HEK293 (cell line): ENCODE measurements around the gene MALRD1.

ENCODE experiments used
- CTCF ChIA-PET: fragments of 350-600 bp; formaldehyde crosslinking; extraction: SDS; loops from one replicate; lab custom pipeline; 2021; ENCODE audit warnings: antibody characterized with exemption; lab: Yijun Ruan, JAX
- POLR2A ChIA-PET: fragments of 300-600 bp; formaldehyde crosslinking; extraction: SDS; loops from one replicate; lab custom pipeline; 2020; ENCODE audit warnings: antibody characterized with exemption, inconsistent platforms; lab: Yijun Ruan, JAX
- H3K27ac ChIP-seq: fragments of 200-500 bp; sonication (Bioruptor generic); 2 replicates; pipeline ENCODE4 v1.5.1; 2014; ENCODE audit warnings: low read depth, low read length, control low read depth, inconsistent platforms; ENCODE audit errors: extremely low read depth
- H3K36me3 ChIP-seq, 2 experiments: fragments of 200-500 bp in 1 of 2; sonication (Bioruptor generic) in 1 of 2; 1 replicate in 1 of 2; 2 replicates in 1 of 2; pipeline ENCODE4 v1.5.1; 2014 to 2017; ENCODE audit warnings: inconsistent platforms in 2 of 2, low read length in 2 of 2; ENCODE audit not compliant: control insufficient read depth in 2 of 2, insufficient read depth in 1 of 2
- H3K4me1 ChIP-seq: fragments of 200-500 bp; sonication (Bioruptor generic); 2 replicates; pipeline ENCODE4 v1.5.1; 2014; ENCODE audit warnings: mild to moderate bottlenecking, low read length, inconsistent platforms; ENCODE audit not compliant: control insufficient read depth, insufficient read depth
- H3K4me3 ChIP-seq: 2 replicates; pipeline ENCODE4 v1.5.1; 2011; ENCODE audit warnings: low read depth, mild to moderate bottlenecking, control low read depth, low read length, moderate library complexity
- H3K9me3 ChIP-seq: fragments of 200-500 bp; sonication (Bioruptor generic); 2 replicates; pipeline ENCODE4 v1.5.1; 2014; ENCODE audit warnings: low read depth, low read length, inconsistent platforms; ENCODE audit not compliant: control insufficient read depth, insufficient read depth
- ATF2 ChIP-seq: fragments of 450-650 bp; formaldehyde crosslinking; IDR thresholded peaks from 2 replicates; pipeline ENCODE4 v1.5.1; 2016; ENCODE audit warnings: missing biosample characterization, missing genetic modification characterization, low read depth
- FEZF1 ChIP-seq: fragments of 450-650 bp; formaldehyde crosslinking; IDR thresholded peaks from 2 replicates; pipeline ENCODE4 v1.5.1; 2016; ENCODE audit warnings: missing biosample characterization, missing genetic modification characterization
- KLF16 ChIP-seq: fragments of 450-650 bp; formaldehyde crosslinking; IDR thresholded peaks from 2 replicates; pipeline ENCODE4 v1.5.1; 2017; ENCODE audit warnings: missing biosample characterization, missing genetic modification characterization
- KLF7 ChIP-seq: fragments of 450-650 bp; formaldehyde crosslinking; IDR thresholded peaks from 2 replicates; pipeline ENCODE4 v1.5.1; 2016; ENCODE audit warnings: missing biosample characterization, missing genetic modification characterization, borderline replicate concordance
- KLF8 ChIP-seq: fragments of 450-650 bp; formaldehyde crosslinking; IDR thresholded peaks from 2 replicates; pipeline ENCODE4 v1.5.1; 2016; ENCODE audit warnings: missing biosample characterization, missing genetic modification characterization
- MEIS1 ChIP-seq: sonication (generic); formaldehyde crosslinking; IDR thresholded peaks from 2 replicates; pipeline ENCODE4 v1.8.1; 2022; ENCODE audit warnings: missing genetic modification reagents, mild to moderate bottlenecking, borderline replicate concordance
- MYNN ChIP-seq: fragments of 450-650 bp; formaldehyde crosslinking; IDR thresholded peaks from 2 replicates; pipeline ENCODE4 v1.5.1; 2016; ENCODE audit warnings: missing biosample characterization, missing genetic modification characterization, borderline replicate concordance
- PATZ1 ChIP-seq: fragments of 450-650 bp; formaldehyde crosslinking; IDR thresholded peaks from 2 replicates; pipeline ENCODE4 v1.5.1; 2016; ENCODE audit warnings: missing biosample characterization, missing genetic modification characterization
- PRDM6 ChIP-seq: fragments of 450-650 bp; formaldehyde crosslinking; IDR thresholded peaks from 2 replicates; pipeline ENCODE4 v1.5.1; 2017; ENCODE audit warnings: missing biosample characterization, missing genetic modification characterization
- REPIN1 ChIP-seq: fragments of 450-650 bp; formaldehyde crosslinking; IDR thresholded peaks from 2 replicates; pipeline ENCODE4 v1.5.1; 2017; ENCODE audit warnings: missing biosample characterization, missing genetic modification characterization, low read depth
- ZBTB20 ChIP-seq: fragments of 450-650 bp; formaldehyde crosslinking; IDR thresholded peaks from 2 replicates; pipeline ENCODE4 v1.5.1; 2016; ENCODE audit warnings: missing biosample characterization, missing genetic modification characterization
- ZNF2 ChIP-seq: fragments of 450-650 bp; formaldehyde crosslinking; IDR thresholded peaks from 2 replicates; pipeline ENCODE4 v1.5.1; 2016; ENCODE audit warnings: missing biosample characterization, missing genetic modification characterization
- ZNF292 ChIP-seq: fragments of 450-650 bp; formaldehyde crosslinking; IDR thresholded peaks from 2 replicates; pipeline ENCODE4 v1.5.1; 2016; ENCODE audit warnings: low read depth, missing biosample characterization, missing genetic modification characterization, borderline replicate concordance
- ZNF311 ChIP-seq: fragments of 450-650 bp; formaldehyde crosslinking; IDR thresholded peaks from 2 replicates; pipeline ENCODE4 v1.5.1; 2017; ENCODE audit warnings: missing biosample characterization, missing genetic modification characterization, borderline replicate concordance
- ZNF626 ChIP-seq: fragments of 450-650 bp; sonication (Bioruptor Pico); formaldehyde crosslinking; IDR thresholded peaks from 2 replicates; pipeline ENCODE4 v1.5.1; 2018; ENCODE audit warnings: missing biosample characterization, missing genetic modification characterization, inconsistent platforms
- ZNF704 ChIP-seq: fragments of 450-650 bp; formaldehyde crosslinking; IDR thresholded peaks from 2 replicates; pipeline ENCODE4 v1.5.1; 2016; ENCODE audit warnings: missing biosample characterization, missing genetic modification characterization
- TF ChIP-seq, protein P1 (sequence below): fragments of 450-650 bp; formaldehyde crosslinking; IDR thresholded peaks from 2 replicates; pipeline ENCODE4 v1.5.1; 2016; ENCODE audit warnings: missing biosample characterization, missing genetic modification characterization
- TF ChIP-seq, protein P2 (sequence below): fragments of 450-650 bp; formaldehyde crosslinking; IDR thresholded peaks from 2 replicates; pipeline ENCODE4 v1.5.1; 2016; ENCODE audit warnings: missing biosample characterization, missing genetic modification characterization
- TF ChIP-seq, protein P3 (sequence below): fragments of 450-650 bp; formaldehyde crosslinking; IDR thresholded peaks from 2 replicates; pipeline ENCODE4 v1.5.1; 2016; ENCODE audit warnings: missing biosample characterization, missing genetic modification characterization

MALRD1 gene

GRCh38 chr10:19332304-19332703, 283.7 kb downstream of the MALRD1 start:
- POLR2A ChIA-PET = no interaction called here
- TF ChIP-seq ZNF292 (no peak), MYNN (tag by site-specific recombination) (no peak)
- TF ChIP-seq, protein P1, sequence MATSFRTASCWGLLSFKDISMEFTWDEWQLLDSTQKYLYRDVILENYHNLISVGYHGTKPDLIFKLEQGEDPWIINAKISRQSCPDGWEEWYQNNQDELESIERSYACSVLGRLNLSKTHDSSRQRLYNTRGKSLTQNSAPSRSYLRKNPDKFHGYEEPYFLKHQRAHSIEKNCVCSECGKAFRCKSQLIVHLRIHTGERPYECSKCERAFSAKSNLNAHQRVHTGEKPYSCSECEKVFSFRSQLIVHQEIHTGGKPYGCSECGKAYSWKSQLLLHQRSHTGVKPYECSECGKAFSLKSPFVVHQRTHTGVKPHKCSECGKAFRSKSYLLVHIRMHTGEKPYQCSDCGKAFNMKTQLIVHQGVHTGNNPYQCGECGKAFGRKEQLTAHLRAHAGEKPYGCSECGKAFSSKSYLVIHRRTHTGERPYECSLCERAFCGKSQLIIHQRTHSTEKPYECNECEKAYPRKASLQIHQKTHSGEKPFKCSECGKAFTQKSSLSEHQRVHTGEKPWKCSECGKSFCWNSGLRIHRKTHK (tag by site-specific recombination) = no peak
- H3K4me1 ChIP-seq = no peaks in the 10 kb centered on the region

GRCh38 chr10:19333631-19334030, 285.0 kb downstream of the MALRD1 start:
- H3K4me1 ChIP-seq = no peaks in the 10 kb centered on the region
- no peak overlapping the region for H3K27ac ChIP-seq
- TF ChIP-seq REPIN1 (tag by site-specific recombination) (no peak), PRDM6 (tag by site-specific recombination) (no peak), KLF8 (tag by site-specific recombination) (no peak), ATF2 (tag by site-specific recombination) (no peak), ZNF704 (no peak), KLF7 (no peak), PATZ1 (tag by site-specific recombination) (no peak), MEIS1 (CRISPR knock-in tag) (no peak), ZBTB20 (tag by site-specific recombination) (no peak), ZNF2 (tag by site-specific recombination) (no peak), FEZF1 (tag by site-specific recombination) (no peak), KLF16 (tag by site-specific recombination) (no peak), ZNF311 (tag by site-specific recombination) (no peak), ZNF626 (tag by site-specific recombination) (no peak)
- TF ChIP-seq, protein P2, sequence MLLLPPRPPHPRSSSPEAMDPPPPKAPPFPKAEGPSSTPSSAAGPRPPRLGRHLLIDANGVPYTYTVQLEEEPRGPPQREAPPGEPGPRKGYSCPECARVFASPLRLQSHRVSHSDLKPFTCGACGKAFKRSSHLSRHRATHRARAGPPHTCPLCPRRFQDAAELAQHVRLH = no peak
- TF ChIP-seq, protein P3, sequence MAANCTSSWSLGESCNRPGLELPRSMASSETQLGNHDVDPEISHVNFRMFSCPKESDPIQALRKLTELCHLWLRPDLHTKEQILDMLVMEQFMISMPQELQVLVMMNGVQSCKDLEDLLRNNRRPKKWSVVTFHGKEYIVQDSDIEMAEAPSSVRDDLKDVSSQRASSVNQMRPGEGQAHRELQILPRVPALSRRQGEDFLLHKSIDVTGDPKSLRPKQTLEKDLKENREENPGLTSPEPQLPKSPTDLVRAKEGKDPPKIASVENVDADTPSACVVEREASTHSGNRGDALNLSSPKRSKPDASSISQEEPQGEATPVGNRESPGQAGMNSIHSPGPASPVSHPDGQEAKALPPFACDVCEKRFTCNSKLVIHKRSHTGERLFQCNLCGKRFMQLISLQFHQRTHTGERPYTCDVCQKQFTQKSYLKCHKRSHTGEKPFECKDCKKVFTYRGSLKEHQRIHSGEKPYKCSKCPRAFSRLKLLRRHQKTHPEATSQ (tag by site-specific recombination) = no peak
- POLR2A ChIA-PET = no interaction called here
- no peaks in the 10 kb centered on the region for H3K9me3 ChIP-seq
- H3K36me3 ChIP-seq = no peaks in the 10 kb centered on the region
- CTCF ChIA-PET = no interaction called here
- H3K4me3 ChIP-seq = no peak overlapping the region

More at GRCh38 chr10:19332304-19332703, 283.7 kb downstream of the MALRD1 start:
- H3K36me3 ChIP-seq = no peaks in the 10 kb centered on the region
- CTCF ChIA-PET = no interaction called here
- H3K4me3 ChIP-seq = no peak overlapping the region
- no peaks in the 10 kb centered on the region for H3K9me3 ChIP-seq
- no peak overlapping the region for H3K27ac ChIP-seq
